ACC112 (cell line): ENCODE results near the gene BRMS1.

Experiments
- H2AFZ ChIP-seq: fragments of 200-600 bp; sonication (generic); one replicate; pipeline ENCODE4 v1.6.0; 2017; ENCODE audit warnings: antibody characterized with exemption, low read length; ENCODE audit not compliant: unreplicated experiment
- H3K27ac ChIP-seq: fragments of 200-600 bp; sonication (generic); 2 replicates; pipeline ENCODE4 v1.5.1; 2014; ENCODE audit warnings: low read depth, mild to moderate bottlenecking, antibody characterized with exemption, low read length, moderate library complexity
- H3K27me3 ChIP-seq: fragments of 200-600 bp; sonication (generic); 2 replicates; pipeline ENCODE4 v1.6.1; 2014; ENCODE audit warnings: mild to moderate bottlenecking, antibody characterized with exemption, low read length, moderate library complexity, mixed read lengths; ENCODE audit not compliant: insufficient read depth
- H3K36me3 ChIP-seq: fragments of 200-600 bp; sonication (generic); 2 replicates; pipeline ENCODE4 v1.6.1; 2016; ENCODE audit warnings: mild to moderate bottlenecking, antibody characterized with exemption, low read length, moderate library complexity, mixed read lengths; ENCODE audit not compliant: insufficient read depth
- H3K4me1 ChIP-seq: fragments of 200-600 bp; sonication (generic); one replicate; pipeline ENCODE4 v1.6.1; 2016; ENCODE audit warnings: low read length, mixed read lengths; ENCODE audit not compliant: insufficient read depth, unreplicated experiment, control insufficient read depth
- H3K4me3 ChIP-seq: fragments of 200-600 bp; sonication (generic); 2 replicates; pipeline ENCODE4 v1.5.1; 2014; ENCODE audit warnings: mild to moderate bottlenecking, low read depth, low read length
- H3K79me2 ChIP-seq: fragments of 200-600 bp; sonication (generic); one replicate; pipeline ENCODE4 v1.6.0; 2016; ENCODE audit warnings: low read length; ENCODE audit not compliant: control insufficient read depth, unreplicated experiment, insufficient read depth

The BRMS1 gene

GRCh38 chr11:66371627-66372415 lies 26.9 kb upstream of the BRMS1 start, which contains the start of gene SLC29A2:
Gene SLC29A2, minus strand, starts transcription at chr11:66371760. Its CDS starts 169 bp downstream, at chr11:66371591.
- H2AFZ ChIP-seq = peak within 1 kb of the TSS; percentile 84
- H3K4me3 ChIP-seq = peak within 1 kb of the TSS; percentile 90
- H3K36me3 ChIP-seq = no peaks in the 10 kb centered on the region
- peaks cover 25% of the 10 kb centered on the region for H3K4me1 ChIP-seq
- H3K27me3 ChIP-seq = peaks cover 7% of the 10 kb centered on the region
- no peaks in the 10 kb centered on the region for H3K79me2 ChIP-seq
- no peak within 1 kb of the TSS for H3K27ac ChIP-seq

GRCh38 chr11:66369073-66369894 lies 24.4 kb upstream of the BRMS1 start:
- no peaks in the 10 kb centered on the region for H3K79me2 ChIP-seq
- H3K27ac ChIP-seq = no peak overlapping the region
- no peak overlapping the region for H2AFZ ChIP-seq
- no peak overlapping the region for H3K4me3 ChIP-seq
- H3K4me1 ChIP-seq = peaks cover 25% of the 10 kb centered on the region
- peaks cover 7% of the 10 kb centered on the region for H3K27me3 ChIP-seq
- H3K36me3 ChIP-seq = no peaks in the 10 kb centered on the region

- Histone ChIP-seq H3K36me3 (no peaks in the 10 kb centered on the region), H3K27ac (no peak overlapping the region), H3K79me2 (no peaks in the 10 kb centered on the region), H2AFZ (no peak overlapping the region), H3K4me1 (peaks cover 25% of the 10 kb centered on the region), H3K27me3 (peaks cover 7% of the 10 kb centered on the region), H3K4me3 (no peak overlapping the region)
Observed at GRCh38 chr11:66368484-66368883, 23.6 kb upstream of the BRMS1 start.

GRCh38 chr11:66367561-66368312 lies 22.8 kb upstream of the BRMS1 start:
- Histone ChIP-seq H2AFZ (no peak overlapping the region), H3K4me3 (no peak overlapping the region), H3K27ac (no peak overlapping the region), H3K36me3 (no peaks in the 10 kb centered on the region), H3K4me1 (peaks cover 21% of the 10 kb centered on the region), H3K27me3 (peaks cover 6% of the 10 kb centered on the region), H3K79me2 (no peaks in the 10 kb centered on the region)

GRCh38 chr11:66366844-66367477 lies 22.1 kb upstream of the BRMS1 start:
- H3K27me3 ChIP-seq = no peaks in the 10 kb centered on the region
- H3K4me1 ChIP-seq = peaks cover 15% of the 10 kb centered on the region
- H3K79me2 ChIP-seq = no peaks in the 10 kb centered on the region
- no peak overlapping the region for H3K4me3 ChIP-seq
- no peaks in the 10 kb centered on the region for H3K36me3 ChIP-seq
- H3K27ac ChIP-seq = no peak overlapping the region
- H2AFZ ChIP-seq = no peak overlapping the region

GRCh38 chr11:66365711-66366619 lies 21.1 kb upstream of the BRMS1 start:
- no peak overlapping the region for H3K4me3 ChIP-seq
- no peaks in the 10 kb centered on the region for H3K36me3 ChIP-seq
- no peak overlapping the region for H2AFZ ChIP-seq
- H3K27ac ChIP-seq = no peak overlapping the region
- H3K79me2 ChIP-seq = no peaks in the 10 kb centered on the region
- no peaks in the 10 kb centered on the region for H3K27me3 ChIP-seq
- peaks cover 13% of the 10 kb centered on the region for H3K4me1 ChIP-seq

- Histone ChIP-seq H3K36me3 (no peaks in the 10 kb centered on the region), H3K79me2 (no peaks in the 10 kb centered on the region), H3K4me3 (no peak overlapping the region), H3K27me3 (no peaks in the 10 kb centered on the region), H3K27ac (no peak overlapping the region), H2AFZ (no peak overlapping the region), H3K4me1 (peaks cover 7% of the 10 kb centered on the region)
Observed at GRCh38 chr11:66365166-66365565, 20.3 kb upstream of the BRMS1 start.

- H3K79me2 ChIP-seq = no peaks in the 10 kb centered on the region
- no peaks in the 10 kb centered on the region for H3K4me1 ChIP-seq
- H3K27me3 ChIP-seq = no peaks in the 10 kb centered on the region
- no peak overlapping the region for H3K4me3 ChIP-seq
- no peaks in the 10 kb centered on the region for H3K36me3 ChIP-seq
- H3K27ac ChIP-seq = no peak overlapping the region
- no peak overlapping the region for H2AFZ ChIP-seq
Observed at GRCh38 chr11:66363805-66364535, 19.1 kb upstream of the BRMS1 start.

GRCh38 chr11:66363187-66363601 lies 18.3 kb upstream of the BRMS1 start:
- Histone ChIP-seq H3K27ac (no peak overlapping the region), H3K4me1 (no peaks in the 10 kb centered on the region), H3K79me2 (no peaks in the 10 kb centered on the region), H2AFZ (no peak overlapping the region), H3K36me3 (no peaks in the 10 kb centered on the region), H3K4me3 (no peak overlapping the region), H3K27me3 (no peaks in the 10 kb centered on the region)
